Stomach (tissue), 9 donors: ENCODE results near the gene GFM2. TPM values are rescaled to one million over a fixed set of nuclear protein-coding genes. Genes with fewer than 3 reads are reported as not detected.
"Not testable (repeated sequence)": the region's sequence is repeated elsewhere in the genome, so short reads cannot be mapped to it uniquely, and the experiment has no call there.

Source experiments
- DNase-seq, 2 donors: peaks; one replicate each; pipeline versions ENCODE4 v3.0.0 to v3.0.0-alpha.2; 2013 to 2019
- H3K27ac ChIP-seq, 5 donors: fragments of 200-600 bp in 4 of 5; sonication (generic) in 4 of 5; one replicate each; pipeline ENCODE4 v1.5.1; 2013 to 2019; ENCODE audit warnings: mild to moderate bottlenecking in 1 of 5, moderate library complexity in 1 of 5
- H3K27me3 ChIP-seq, 3 donors: fragments of 200-600 bp; sonication (generic); one replicate each; pipeline ENCODE4 v1.5.1; 2017 to 2019; ENCODE audit warnings: mixed run types in 1 of 3
- H3K36me3 ChIP-seq, 4 donors: fragments of 200-600 bp; sonication (generic); 1 replicate in 3 of 4; 2 replicates in 1 of 4; pipeline ENCODE4 v1.5.1; 2016 to 2019
- H3K4me1 ChIP-seq, 4 donors: fragments of 200-600 bp; sonication (generic); one replicate each; pipeline ENCODE4 v1.5.1; 2016 to 2019
- H3K4me3 ChIP-seq, 4 donors: fragments of 200-600 bp; sonication (generic) in 3 of 4; one replicate each; pipeline ENCODE4 v1.5.1; 2016 to 2019; ENCODE audit warnings: mild to moderate bottlenecking in 1 of 4
- H3K9me3 ChIP-seq, 4 donors: fragments of 200-600 bp; sonication (generic); one replicate each; pipeline ENCODE4 v1.5.1; 2016 to 2019
- EP300 ChIP-seq: sonication (generic); formaldehyde crosslinking; IDR thresholded peaks from one replicate; pipeline ENCODE4 v1.6.1; 2017; ENCODE audit warnings: antibody characterized with exemption
- POLR2A ChIP-seq, 4 donors: fragments of 450-650 bp; IDR thresholded peaks; one replicate each; pipeline ENCODE4 v1.6.1; 2016; ENCODE audit warnings: antibody characterized with exemption in 4 of 4, control low read depth in 2 of 4, mild to moderate bottlenecking in 1 of 4, moderate library complexity in 1 of 4
- POLR2AphosphoS5 ChIP-seq, 3 donors: sonication (generic); formaldehyde crosslinking; IDR thresholded peaks; one replicate each; pipeline ENCODE4 v1.6.1; 2016; ENCODE audit warnings: antibody characterized with exemption in 3 of 3
- WGBS, 5 donors: extraction: QIAGEN DNeasy Blood & Tissue Kit in 3 of 5; methylation state at CpG; one replicate each; pipeline versions ENCODE4 v1.1.5 to v1.1.7; 2013 to 2018; 5-methylcytosine and 5-hydroxymethylcytosine counted together
- intact Hi-C: fragments of 100-400 bp; cut with DNase I; formaldehyde crosslinking; loops from one replicate; pipeline ENCODE4 v1.15.1; 2023; ENCODE audit warnings: low total_unique reads
- polyA plus RNA-seq, 3 donors: library from polyadenylated mRNA; stranded (reverse); fragments of 200-250 nt; gene quantifications; one replicate each; pipeline ENCODE4 v1.2.3, GENCODE V29; 2013
- total RNA-seq, 5 donors: library from RNA; depleted of rRNA; stranded (reverse); fragments of >200 nt; gene quantifications; one replicate each; pipeline versions ENCODE4 v1.1.0 to v1.2.3, GENCODE V29; 2014 to 2016
- TF ChIP-seq, protein P1 (sequence below), 7 experiments: fragments of 450-650 bp in 4 of 7; fragments of 200-600 bp in 3 of 7; sonication (generic) in 3 of 7; IDR thresholded peaks; one replicate each; pipeline ENCODE4 v1.5.1; 2016 to 2019; ENCODE audit warnings: antibody characterized with exemption in 7 of 7, control low read depth in 2 of 7, mild to moderate bottlenecking in 1 of 7
- donor health status: healthy with polysubstance abuse.
- donor health status: Bipolar disorder and iron deficiency.
- donor health status: healthy.

Gene GFM2
- total and polyA plus RNA-seq, 8 donors: 2.9 to 48.3 (median 15.0) TPM

DNA sequence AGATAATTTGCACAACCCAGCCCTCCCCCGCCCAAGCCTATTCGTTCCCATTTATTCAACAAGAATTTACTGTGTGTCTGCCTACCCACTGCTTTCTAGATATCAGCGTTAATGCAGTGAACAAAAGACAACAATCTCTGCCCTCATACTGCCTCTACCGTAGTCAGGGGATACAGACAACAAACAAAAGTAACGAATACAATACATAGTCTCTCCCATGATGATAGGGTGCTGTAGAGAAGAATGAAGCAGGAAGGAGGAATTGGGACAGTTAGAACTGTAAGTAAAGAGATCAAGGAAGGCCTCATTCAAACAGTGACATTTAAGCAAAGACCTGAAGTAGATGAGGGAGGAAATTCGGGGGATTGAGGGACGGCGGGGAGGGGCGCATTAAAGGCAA lies 1.7 kb downstream of the GFM2 start:
- Histone ChIP-seq H3K4me3 (peak overlapping the region in 2 of 4 donors; percentile 97 to 98), H3K27me3 (no peaks in the 10 kb centered on the region), H3K27ac (peak overlapping the region in 2 of 5 donors; percentile 86 to 88), H3K36me3 (peaks cover 6 to 44% (median 38%) of the 10 kb centered on the region in 4 donors), H3K4me1 (peaks cover 28 to 75% (median 51%) of the 10 kb centered on the region in 4 donors), H3K9me3 (no peaks in the 10 kb centered on the region)
- peak in 1 of 2 donors; percentile 66 for DNase-seq
- intact Hi-C loops: no loop called here
- 43 to 66% (median 57%) methylated on average over 9 of the region's 9 CpGs for WGBS, 5 donors
- TF ChIP-seq, protein P1, sequence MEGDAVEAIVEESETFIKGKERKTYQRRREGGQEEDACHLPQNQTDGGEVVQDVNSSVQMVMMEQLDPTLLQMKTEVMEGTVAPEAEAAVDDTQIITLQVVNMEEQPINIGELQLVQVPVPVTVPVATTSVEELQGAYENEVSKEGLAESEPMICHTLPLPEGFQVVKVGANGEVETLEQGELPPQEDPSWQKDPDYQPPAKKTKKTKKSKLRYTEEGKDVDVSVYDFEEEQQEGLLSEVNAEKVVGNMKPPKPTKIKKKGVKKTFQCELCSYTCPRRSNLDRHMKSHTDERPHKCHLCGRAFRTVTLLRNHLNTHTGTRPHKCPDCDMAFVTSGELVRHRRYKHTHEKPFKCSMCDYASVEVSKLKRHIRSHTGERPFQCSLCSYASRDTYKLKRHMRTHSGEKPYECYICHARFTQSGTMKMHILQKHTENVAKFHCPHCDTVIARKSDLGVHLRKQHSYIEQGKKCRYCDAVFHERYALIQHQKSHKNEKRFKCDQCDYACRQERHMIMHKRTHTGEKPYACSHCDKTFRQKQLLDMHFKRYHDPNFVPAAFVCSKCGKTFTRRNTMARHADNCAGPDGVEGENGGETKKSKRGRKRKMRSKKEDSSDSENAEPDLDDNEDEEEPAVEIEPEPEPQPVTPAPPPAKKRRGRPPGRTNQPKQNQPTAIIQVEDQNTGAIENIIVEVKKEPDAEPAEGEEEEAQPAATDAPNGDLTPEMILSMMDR (IDR thresholded peaks at IDR 0.05): no peak
- TF ChIP-seq POLR2AphosphoS5 (IDR thresholded peaks at IDR 0.05) (no peak), EP300 (no peak), POLR2A (IDR thresholded peaks at IDR 0.05) (no peak)

DNA sequence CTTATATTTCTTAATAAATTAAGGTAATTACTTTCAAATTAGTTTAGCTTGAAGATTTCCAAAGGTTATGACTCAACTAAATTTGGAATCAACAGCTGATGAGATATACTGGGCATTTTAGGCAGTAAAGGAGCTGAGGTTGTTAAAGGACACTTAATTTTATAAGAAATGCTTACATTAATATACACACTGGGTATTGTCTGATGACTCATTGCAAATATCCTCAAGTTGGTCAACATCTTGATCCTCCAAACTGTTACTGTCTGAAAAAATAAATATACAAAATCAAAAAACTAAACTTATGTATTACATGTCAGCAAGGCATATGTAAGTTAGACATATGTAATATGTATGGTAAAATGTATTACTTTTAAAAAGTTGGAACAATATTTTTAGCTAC lies 3.4 kb downstream of the GFM2 start:
- intact Hi-C loops: no loop called here
- Histone ChIP-seq H3K4me3 (no peak overlapping the region), H3K27ac (no peak overlapping the region), H3K9me3 (no peaks in the 10 kb centered on the region), H3K4me1 (peaks cover 28 to 74% (median 50%) of the 10 kb centered on the region in 4 donors), H3K27me3 (no peaks in the 10 kb centered on the region), H3K36me3 (peaks cover under 1 to 48% (median 40%) of the 10 kb centered on the region in 4 donors)
- TF ChIP-seq EP300 (no peak), POLR2A (IDR thresholded peaks at IDR 0.05) (no peak), POLR2AphosphoS5 (IDR thresholded peaks at IDR 0.05) (no peak)
- DNase-seq: no peak

DNA sequence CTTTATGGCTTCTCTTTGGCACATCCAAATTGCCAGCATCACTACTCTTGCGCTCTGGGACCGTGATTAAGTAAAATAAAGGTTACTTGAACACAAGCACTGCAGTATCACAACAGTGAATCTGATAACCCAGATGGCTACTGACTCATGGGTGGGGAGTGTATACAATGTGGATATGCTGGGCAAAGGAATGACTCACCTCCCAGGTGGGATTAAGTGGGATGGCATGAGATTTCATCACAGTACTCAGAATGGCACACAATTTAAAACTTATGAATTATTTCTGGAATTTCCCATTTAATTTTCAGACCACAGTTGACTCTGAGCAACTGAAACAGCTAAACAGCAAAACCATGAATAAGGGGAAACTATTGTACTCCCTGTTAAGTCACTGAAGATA lies 4.3 kb downstream of the GFM2 start:
- H3K27ac ChIP-seq: no peak overlapping the region

DNA sequence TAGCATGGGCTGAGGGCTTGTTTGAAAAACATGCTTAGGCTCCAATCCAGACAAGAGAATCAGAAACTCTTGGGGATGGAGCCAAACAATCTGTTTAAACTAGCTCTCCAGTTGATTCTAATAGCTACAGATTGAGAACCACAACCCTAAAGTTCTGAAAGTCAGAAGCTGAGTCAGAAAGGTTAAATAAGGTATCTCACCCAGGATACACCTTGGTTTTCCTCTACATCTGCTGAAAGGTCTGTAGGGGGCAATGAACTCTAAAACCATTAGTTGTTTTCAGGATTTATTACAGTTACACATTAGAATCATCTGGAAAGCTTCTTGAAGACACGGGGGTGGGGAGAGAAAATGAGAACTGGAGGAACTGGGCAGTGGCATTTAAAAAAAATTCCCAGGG lies 5.7 kb downstream of the GFM2 start:
- H3K9me3 ChIP-seq: peaks cover 0 to under 1% (median 0%) of the 10 kb centered on the region in 4 donors
- intact Hi-C loops: no loop called here
- TF ChIP-seq EP300: no peak
- no peak for TF ChIP-seq POLR2A (IDR thresholded peaks at IDR 0.05)
- TF ChIP-seq POLR2AphosphoS5 (IDR thresholded peaks at IDR 0.05): no peak
- TF ChIP-seq, protein P1 (IDR thresholded peaks at IDR 0.05): no peak
- H3K36me3 ChIP-seq: peaks cover 18 to 71% (median 63%) of the 10 kb centered on the region in 4 donors
- no peak for DNase-seq
- H3K27me3 ChIP-seq: no peaks in the 10 kb centered on the region
- H3K4me1 ChIP-seq: peaks cover 17 to 62% (median 42%) of the 10 kb centered on the region in 4 donors
- no peak overlapping the region for H3K27ac ChIP-seq
- H3K4me3 ChIP-seq: no peak overlapping the region
- WGBS, 5 donors: 74 to 83% (median 77%) methylated on average over 1 of the region's 1 CpG

More for the DNA sequence above, 4.3 kb downstream of the GFM2 start:
- Histone ChIP-seq H3K27me3 (no peaks in the 10 kb centered on the region), H3K4me1 (peaks cover 20 to 65% (median 43%) of the 10 kb centered on the region in 4 donors), H3K4me3 (no peak overlapping the region), H3K9me3 (no peaks in the 10 kb centered on the region), H3K36me3 (peaks cover 10 to 57% (median 49%) of the 10 kb centered on the region in 4 donors)
- TF ChIP-seq POLR2AphosphoS5 (IDR thresholded peaks at IDR 0.05): peak in 1 of 3 donors; percentile 50
- TF ChIP-seq POLR2A (IDR thresholded peaks at IDR 0.05): no peak
- DNase-seq: peak in 1 of 2 donors; percentile 8
- 60 to 78% (median 71%) methylated on average over 2 of the region's 2 CpGs for WGBS, 5 donors
- intact Hi-C loops: no loop called here

DNA sequence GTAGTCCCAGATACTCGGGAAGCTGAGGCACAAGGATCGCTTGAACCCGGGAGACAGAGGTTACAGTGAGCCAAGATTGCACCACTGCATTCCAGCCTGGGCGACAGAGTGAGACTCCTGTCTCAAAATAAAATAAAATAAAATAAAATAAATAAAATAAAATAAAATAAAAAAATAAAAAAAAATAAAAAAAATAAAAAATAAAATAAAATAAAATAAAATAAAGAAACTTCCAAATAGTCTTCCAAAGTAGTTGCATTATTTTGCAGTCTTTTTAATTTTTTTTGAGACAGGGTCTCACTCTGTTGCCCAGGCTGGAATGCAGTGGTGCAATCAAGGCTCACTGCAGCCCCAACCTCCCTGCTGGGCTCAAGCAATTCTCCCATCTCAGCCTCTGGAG lies 18.2 kb downstream of the GFM2 start:
- H3K36me3 ChIP-seq: peaks cover 6 to 87% (median 83%) of the 10 kb centered on the region in 4 donors
- H3K4me3 ChIP-seq, DNase-seq, intact Hi-C loops, H3K27me3 ChIP-seq, H3K4me1 ChIP-seq, H3K9me3 ChIP-seq, H3K27ac ChIP-seq: not testable (repeated sequence)
- 97 to 100% (median 98%) methylated on average over 4 of the region's 4 CpGs for WGBS, 5 donors

DNA sequence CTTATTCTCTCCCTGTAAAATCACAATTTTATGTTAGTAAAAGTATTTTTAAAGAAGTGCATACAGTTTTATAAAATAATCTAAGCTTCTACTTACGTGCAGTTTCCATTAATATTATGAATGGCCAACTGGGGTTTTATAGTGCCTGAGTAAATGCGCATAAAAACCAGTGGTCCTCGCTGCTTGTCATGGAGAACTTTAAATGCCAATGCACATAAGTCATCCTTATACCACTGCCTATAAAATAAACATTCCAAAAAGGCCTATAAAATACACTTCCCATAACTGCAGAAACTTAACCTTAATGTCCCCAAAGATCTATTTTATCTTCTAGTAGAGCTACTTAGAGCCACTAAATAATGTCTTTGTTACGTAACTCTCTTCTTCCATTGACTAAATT lies 28.5 kb downstream of the GFM2 start:
- Histone ChIP-seq H3K27me3 (no peaks in the 10 kb centered on the region), H3K4me3 (no peak overlapping the region), H3K27ac (no peak overlapping the region), H3K36me3 (peaks cover 32 to 96% (median 92%) of the 10 kb centered on the region in 4 donors), H3K9me3 (no peaks in the 10 kb centered on the region), H3K4me1 (no peaks in the 10 kb centered on the region)
- intact Hi-C loops: no loop called here
- WGBS, 5 donors: 95 to 99% (median 96%) methylated on average over 4 of the region's 4 CpGs
- DNase-seq: no peak
- no peak for TF ChIP-seq POLR2A (IDR thresholded peaks at IDR 0.05)
- TF ChIP-seq, protein P1 (IDR thresholded peaks at IDR 0.05): no peak
- TF ChIP-seq POLR2AphosphoS5 (IDR thresholded peaks at IDR 0.05): no peak
- no peak for TF ChIP-seq EP300
